Right lobe of liver (tissue), 4 donors: ENCODE results near the gene EXOC4.

Experiments
- CTCF ChIP-seq, 4 donors: fragments of 200-600 bp in 3 of 4; fragments of 450-650 bp in 1 of 4; IDR thresholded peaks; one replicate each; pipeline versions ENCODE4 v1.5.1 to v1.8.0; 2016 to 2022; ENCODE audit warnings: antibody characterized with exemption in 4 of 4, mild to moderate bottlenecking in 2 of 4
- POLR2A ChIP-seq: fragments of 450-650 bp; IDR thresholded peaks from one replicate; pipeline ENCODE4 v1.6.1; 2017; ENCODE audit warnings: antibody characterized with exemption, mild to moderate bottlenecking
- donor health status: DM: no; HTN: no; CAD: no.
- donor health status: DM: no; HTN: no; CAD: no.
- donor health status: DM: no; HTN: yes; CAD: no.

DNA sequence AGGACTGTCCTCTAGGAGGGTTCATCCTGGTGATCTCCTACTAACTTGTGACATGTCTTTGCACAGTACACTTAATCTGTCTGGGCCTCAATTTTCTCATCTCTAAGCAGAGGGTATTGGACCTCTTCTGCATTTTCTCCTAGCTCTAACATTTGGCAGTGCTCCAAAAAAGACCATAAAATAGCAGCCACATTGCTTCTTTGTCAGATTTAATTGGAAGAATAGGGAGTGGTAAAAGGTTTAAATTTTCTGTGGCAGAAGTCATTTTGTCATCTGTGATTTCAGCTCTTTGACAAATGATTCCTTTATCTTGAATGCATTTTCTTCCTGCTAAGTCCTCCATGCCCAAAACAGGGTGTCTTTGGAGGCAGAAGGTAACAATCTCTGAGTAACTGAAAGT, 584.3 kb downstream of the EXOC4 start:
- TF ChIP-seq CTCF (IDR thresholded peaks at IDR 0.05) (no peak), POLR2A (no peak)
